Measurements from ENCODE around the gene CASP10.

The CASP10 gene

GRCh38 chr2:201204655-201205514 lies 21.9 kb downstream of the CASP10 start:
- no peak overlapping the region for H3K27ac ChIP-seq
- H3K4me1 ChIP-seq, result no peaks in the 10 kb centered on the region
- no peak overlapping the region for H3K4me3 ChIP-seq (ENCODE audit: low read depth, low read length)
- H3K79me2 ChIP-seq, result no peaks in the 10 kb centered on the region
- no peaks in the 10 kb centered on the region for H3K9me3 ChIP-seq (ENCODE audit: control insufficient read depth, low read length)
- TF ChIP-seq, protein P1, sequence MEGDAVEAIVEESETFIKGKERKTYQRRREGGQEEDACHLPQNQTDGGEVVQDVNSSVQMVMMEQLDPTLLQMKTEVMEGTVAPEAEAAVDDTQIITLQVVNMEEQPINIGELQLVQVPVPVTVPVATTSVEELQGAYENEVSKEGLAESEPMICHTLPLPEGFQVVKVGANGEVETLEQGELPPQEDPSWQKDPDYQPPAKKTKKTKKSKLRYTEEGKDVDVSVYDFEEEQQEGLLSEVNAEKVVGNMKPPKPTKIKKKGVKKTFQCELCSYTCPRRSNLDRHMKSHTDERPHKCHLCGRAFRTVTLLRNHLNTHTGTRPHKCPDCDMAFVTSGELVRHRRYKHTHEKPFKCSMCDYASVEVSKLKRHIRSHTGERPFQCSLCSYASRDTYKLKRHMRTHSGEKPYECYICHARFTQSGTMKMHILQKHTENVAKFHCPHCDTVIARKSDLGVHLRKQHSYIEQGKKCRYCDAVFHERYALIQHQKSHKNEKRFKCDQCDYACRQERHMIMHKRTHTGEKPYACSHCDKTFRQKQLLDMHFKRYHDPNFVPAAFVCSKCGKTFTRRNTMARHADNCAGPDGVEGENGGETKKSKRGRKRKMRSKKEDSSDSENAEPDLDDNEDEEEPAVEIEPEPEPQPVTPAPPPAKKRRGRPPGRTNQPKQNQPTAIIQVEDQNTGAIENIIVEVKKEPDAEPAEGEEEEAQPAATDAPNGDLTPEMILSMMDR (IDR thresholded peaks at IDR 0.05), result no peak
- H3K27me3 ChIP-seq (ENCODE audit: control insufficient read depth, insufficient read depth, low read length), result no peaks in the 10 kb centered on the region
- H3K9ac ChIP-seq, result no peak overlapping the region
- H2AFZ ChIP-seq, result no peak overlapping the region
- no peak overlapping the region for H3K4me2 ChIP-seq (ENCODE audit: low read length)
- H3K36me3 ChIP-seq (ENCODE audit: control insufficient read depth, insufficient read depth, low read length), result no peaks in the 10 kb centered on the region

GRCh38 chr2:201205515-201205849 lies 22.5 kb downstream of the CASP10 start:
- Histone ChIP-seq H3K4me2 (ENCODE audit: low read length) (no peak overlapping the region), H3K36me3 (ENCODE audit: control insufficient read depth, insufficient read depth, low read length) (no peaks in the 10 kb centered on the region), H3K9ac (no peak overlapping the region), H3K4me1 (no peaks in the 10 kb centered on the region), H3K79me2 (no peaks in the 10 kb centered on the region), H2AFZ (no peak overlapping the region), H3K27ac (no peak overlapping the region), H3K27me3 (ENCODE audit: control insufficient read depth, insufficient read depth, low read length) (no peaks in the 10 kb centered on the region), H3K4me3 (ENCODE audit: low read depth, low read length) (no peak overlapping the region), H3K9me3 (ENCODE audit: control insufficient read depth, low read length) (no peaks in the 10 kb centered on the region)
- TF ChIP-seq, protein P1 (IDR thresholded peaks at IDR 0.05), result no peak

DNA sequence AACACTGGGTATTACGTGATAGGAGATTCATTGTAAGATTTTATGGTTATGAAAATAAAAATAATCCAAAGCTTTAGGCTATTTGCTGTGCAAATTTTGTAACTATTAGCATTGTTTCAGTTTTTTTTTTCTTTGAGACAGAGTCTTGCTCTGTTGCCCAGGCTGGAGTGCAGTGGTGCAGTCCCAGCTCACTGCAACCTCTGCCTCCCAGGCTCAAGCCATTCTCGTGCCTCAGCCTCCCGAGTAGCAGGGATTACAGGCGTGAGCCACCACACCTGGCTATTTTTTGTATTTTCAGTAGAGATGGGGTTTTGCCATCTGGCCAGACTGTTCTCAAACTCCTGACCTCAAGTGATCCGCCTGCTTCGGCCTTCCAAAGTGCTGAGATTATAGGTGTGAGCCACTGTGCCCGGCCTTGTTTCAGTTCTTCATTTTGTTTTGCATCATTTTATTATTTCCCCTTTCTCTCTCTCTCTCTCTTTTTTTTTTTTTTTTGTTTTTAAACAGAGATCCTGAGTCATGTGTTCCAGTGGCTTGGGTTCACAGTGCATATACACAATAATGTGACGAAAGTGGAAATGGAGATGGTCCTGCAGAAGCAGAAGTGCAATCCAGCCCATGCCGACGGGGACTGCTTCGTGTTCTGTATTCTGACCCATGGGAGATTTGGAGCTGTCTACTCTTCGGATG lies 25.8 kb downstream of the CASP10 start:
- no peak overlapping the region for H3K27ac ChIP-seq

GRCh38 chr2:201215963-201216362 lies 33.0 kb downstream of the CASP10 start:
- Histone ChIP-seq H3K27me3 (ENCODE audit: control insufficient read depth, insufficient read depth, low read length) (no peaks in the 10 kb centered on the region), H3K4me1 (peaks cover 14% of the 10 kb centered on the region), H2AFZ (no peak overlapping the region), H3K36me3 (ENCODE audit: control insufficient read depth, insufficient read depth, low read length) (no peaks in the 10 kb centered on the region), H3K4me2 (ENCODE audit: low read length) (no peak overlapping the region), H3K79me2 (no peaks in the 10 kb centered on the region), H3K27ac (no peak overlapping the region), H3K9ac (no peak overlapping the region), H3K4me3 (ENCODE audit: low read depth, low read length) (no peak overlapping the region), H3K9me3 (ENCODE audit: control insufficient read depth, low read length) (no peaks in the 10 kb centered on the region)
- TF ChIP-seq, protein P1 (IDR thresholded peaks at IDR 0.05), result no peak

More for the DNA sequence above, 25.8 kb downstream of the CASP10 start:
- TF ChIP-seq, protein P1 (IDR thresholded peaks at IDR 0.05), result no peak
- no peak overlapping the region for H3K4me2 ChIP-seq (ENCODE audit: low read length)
- no peaks in the 10 kb centered on the region for H3K36me3 ChIP-seq (ENCODE audit: control insufficient read depth, insufficient read depth, low read length)
- H3K27me3 ChIP-seq (ENCODE audit: control insufficient read depth, insufficient read depth, low read length), result no peaks in the 10 kb centered on the region
- H2AFZ ChIP-seq, result no peak overlapping the region
- H3K79me2 ChIP-seq, result no peaks in the 10 kb centered on the region
- no peak overlapping the region for H3K4me3 ChIP-seq (ENCODE audit: low read depth, low read length)
- no peaks in the 10 kb centered on the region for H3K4me1 ChIP-seq
- no peaks in the 10 kb centered on the region for H3K9me3 ChIP-seq (ENCODE audit: control insufficient read depth, low read length)
- H3K9ac ChIP-seq, result no peak overlapping the region
